ENCODE measurements around the gene MINAR1. TPM values are rescaled to one million over a fixed set of nuclear protein-coding genes. Genes with fewer than 3 reads are reported as not detected.
"Not testable (repeated sequence)": the region's sequence is repeated elsewhere in the genome, so short reads cannot be mapped to it uniquely, and the experiment has no call there.

The MINAR1 gene
- under 1 TPM; 0.28 to 0.43 TPM for total RNA-seq
- long read RNA-seq, result 0 reads

GRCh38 chr15:79431636-79432344, at the start of gene MINAR1:
Gene MINAR1, plus strand, starts transcription at chr15:79432336. Its CDS starts 23,812 bp downstream, at chr15:79456148.
- intact Hi-C loops (cut with DNase I, micrococcal nuclease), result no loop called here
- ATAC-seq (peak; percentile 77), DNase-seq (peak in 1 of 2 donors; percentile 27)

GRCh38 chr15:79394231-79394630, 37.9 kb upstream of the MINAR1 start:
- no peak for DNase-seq
- intact Hi-C loops (cut with DNase I, micrococcal nuclease), result no loop called here
- no peak for ATAC-seq

GRCh38 chr15:79396850-79397249, 35.3 kb upstream of the MINAR1 start:
- ATAC-seq, result no peak

GRCh38 chr15:79397269-79397910, 34.7 kb upstream of the MINAR1 start:
- intact Hi-C loops (cut with DNase I, micrococcal nuclease), result no loop called here
- no peak for ATAC-seq
- no peak for DNase-seq

More at GRCh38 chr15:79396850-79397249, 35.3 kb upstream of the MINAR1 start:
- intact Hi-C loops (cut with DNase I, micrococcal nuclease), result no loop called here
- DNase-seq, result no peak

GRCh38 chr15:79399606-79400005, 32.5 kb upstream of the MINAR1 start:
- intact Hi-C loops (cut with DNase I, micrococcal nuclease), result no loop called here
- ATAC-seq (no peak), DNase-seq (no peak)

GRCh38 chr15:79400650-79401049, 31.5 kb upstream of the MINAR1 start:
- intact Hi-C loops (cut with DNase I, micrococcal nuclease), result no loop called here
- no peak for DNase-seq
- ATAC-seq, result no peak

- intact Hi-C loops (cut with DNase I, micrococcal nuclease), result no loop called here
- no peak for ATAC-seq
- no peak for DNase-seq
These were observed 30.8 kb upstream of the MINAR1 start for GRCh38 chr15:79401301-79401700.

GRCh38 chr15:79402136-79402535, 30.0 kb upstream of the MINAR1 start:
- intact Hi-C loops (cut with DNase I, micrococcal nuclease), result no loop called here
- ATAC-seq (no peak), DNase-seq (no peak)

- ATAC-seq, result peak; percentile 48
- DNase-seq, result no peak
- intact Hi-C loops (cut with DNase I, micrococcal nuclease), result no loop called here
These were observed 28.6 kb upstream of the MINAR1 start for GRCh38 chr15:79403501-79403900.

GRCh38 chr15:79406210-79406609, 25.9 kb upstream of the MINAR1 start:
- DNase-seq (no peak), ATAC-seq (no peak)
- intact Hi-C loops (cut with DNase I, micrococcal nuclease), result no loop called here

GRCh38 chr15:79408041-79408440, 24.1 kb upstream of the MINAR1 start:
- ATAC-seq, result peak; percentile 77
- intact Hi-C loops (cut with DNase I, micrococcal nuclease), result no loop called here

GRCh38 chr15:79410237-79410636, 21.9 kb upstream of the MINAR1 start:
- ATAC-seq (no peak), DNase-seq (no peak)
- intact Hi-C loops (cut with DNase I, micrococcal nuclease), result no loop called here

More at GRCh38 chr15:79408041-79408440, 24.1 kb upstream of the MINAR1 start:
- no peak for DNase-seq

GRCh38 chr15:79412010-79412409, 20.1 kb upstream of the MINAR1 start:
- peak; percentile 28 for ATAC-seq
- intact Hi-C loops (cut with DNase I, micrococcal nuclease), result no loop called here
- DNase-seq, result no peak

- no peak for DNase-seq
- no peak for ATAC-seq
- intact Hi-C loops (cut with DNase I, micrococcal nuclease), result no loop called here
These were observed 19.7 kb upstream of the MINAR1 start for GRCh38 chr15:79412429-79412828.

GRCh38 chr15:79416876-79417275, 15.3 kb upstream of the MINAR1 start:
- DNase-seq (no peak), ATAC-seq (no peak)
- intact Hi-C loops (cut with DNase I, micrococcal nuclease), result no loop called here

GRCh38 chr15:79418693-79419279, 13.3 kb upstream of the MINAR1 start:
- DNase-seq (no peak), ATAC-seq (no peak)
- intact Hi-C loops (cut with DNase I, micrococcal nuclease), result no loop called here

- no peak for ATAC-seq
- intact Hi-C loops (cut with DNase I, micrococcal nuclease), result no loop called here
- DNase-seq, result no peak
These were observed 6.4 kb upstream of the MINAR1 start for GRCh38 chr15:79425591-79426295.

GRCh38 chr15:79426899-79427298, 5.2 kb upstream of the MINAR1 start:
- ATAC-seq; DNase-seq; intact Hi-C loops (cut with DNase I, micrococcal nuclease): not testable (repeated sequence)

- no peak for ATAC-seq
- intact Hi-C loops (cut with DNase I, micrococcal nuclease), result no loop called here
- no peak for DNase-seq
These were observed 4.1 kb upstream of the MINAR1 start for GRCh38 chr15:79427781-79428598.
